Transverse colon (tissue), 4 donors: Measurements from ENCODE around the gene ZFYVE21.

ENCODE experiments used
- CTCF ChIP-seq, 5 experiments: fragments of 200-600 bp in 3 of 5; fragments of 450-650 bp in 2 of 5; sonication (generic) in 3 of 5; IDR thresholded peaks; 1 replicate in 2 of 5; 2 replicates in 3 of 5; pipeline ENCODE4 v1.5.1; 2016 to 2017; ENCODE audit warnings: antibody characterized with exemption in 5 of 5, inconsistent platforms in 3 of 5, mild to moderate bottlenecking in 2 of 5, moderate library complexity in 1 of 5
- EP300 ChIP-seq: sonication (generic); formaldehyde crosslinking; IDR thresholded peaks from one replicate; pipeline ENCODE4 v1.6.1; 2017; ENCODE audit warnings: antibody characterized with exemption, low read depth
- POLR2AphosphoS5 ChIP-seq, 3 donors: sonication (generic); formaldehyde crosslinking; IDR thresholded peaks; one replicate each; pipeline ENCODE4 v1.6.1; 2016; ENCODE audit warnings: antibody characterized with exemption in 3 of 3

DNA sequence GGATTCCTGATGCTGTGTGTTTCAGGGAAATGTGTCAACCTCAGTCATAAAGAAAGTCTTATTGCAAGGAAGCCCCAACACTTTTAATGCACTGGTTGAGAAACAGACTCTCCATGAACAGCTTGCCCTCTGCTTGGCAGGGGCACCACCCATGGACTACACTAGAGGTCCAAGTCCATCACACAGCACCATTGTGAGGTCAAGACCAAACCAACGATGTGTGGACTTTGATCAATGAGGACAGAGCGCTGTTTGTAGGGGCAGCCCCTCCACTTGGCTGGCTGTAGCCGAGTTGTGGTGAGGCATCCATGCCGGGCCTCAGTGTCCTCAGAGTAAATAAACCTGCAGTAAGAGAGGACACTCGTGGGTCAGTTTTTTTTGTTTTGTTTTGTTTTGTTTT, 29.8 kb downstream of the ZFYVE21 start:
- TF ChIP-seq POLR2AphosphoS5 (IDR thresholded peaks at IDR 0.05) (no peak), CTCF (IDR thresholded peaks at IDR 0.05) (no peak), EP300 (no peak)
